ENCODE results near the gene CAVIN4.

GRCh38 chr9:100581081-100581480 is 3.2 kb downstream of the CAVIN4 start:
- TF ChIP-seq TAF1 (IDR thresholded peaks at IDR 0.05; ENCODE audit: borderline replicate concordance, low read depth, low read length) (no peak), POLR2A (IDR thresholded peaks at IDR 0.05; ENCODE audit: low read depth, low read length) (no peak)

Measured in GM12892 (cell line).